ENCODE measurements around the gene POC1A. TPM values are rescaled to one million over a fixed set of nuclear protein-coding genes. Genes with fewer than 3 reads are reported as not detected.

The POC1A gene
- total RNA-seq, 1 donor, result 10.0 TPM

- no peak overlapping the region for H3K4me3 ChIP-seq (ENCODE audit: low read depth, low read length)
- DNase-seq (ENCODE audit: low read depth), result peak; percentile 26
- TF ChIP-seq CTCF (IDR thresholded peaks at IDR 0.05; ENCODE audit: insufficient read depth, low read length), result no peak
These were observed 28.2 kb downstream of the POC1A start for GRCh38 chr3:52126036-52126435.

- no peak for TF ChIP-seq CTCF (IDR thresholded peaks at IDR 0.05; ENCODE audit: insufficient read depth, low read length)
- H3K4me3 ChIP-seq (ENCODE audit: low read depth, low read length), result no peak overlapping the region
- DNase-seq (ENCODE audit: low read depth), result no peak
These were observed 29.5 kb downstream of the POC1A start for GRCh38 chr3:52124766-52125165.

- no peak for TF ChIP-seq CTCF (IDR thresholded peaks at IDR 0.05; ENCODE audit: insufficient read depth, low read length)
- no peak for DNase-seq (ENCODE audit: low read depth)
- H3K4me3 ChIP-seq (ENCODE audit: low read depth, low read length), result no peak overlapping the region
These were observed 30.1 kb downstream of the POC1A start for GRCh38 chr3:52124126-52124525.

- peak; percentile 99 for TF ChIP-seq CTCF (IDR thresholded peaks at IDR 0.05; ENCODE audit: insufficient read depth, low read length)
- DNase-seq (ENCODE audit: low read depth), result peak; percentile 68
- H3K4me3 ChIP-seq (ENCODE audit: low read depth, low read length), result no peak overlapping the region
These were observed 31.0 kb downstream of the POC1A start for GRCh38 chr3:52123106-52123725.

- TF ChIP-seq CTCF (IDR thresholded peaks at IDR 0.05; ENCODE audit: insufficient read depth, low read length), result no peak
- no peak overlapping the region for H3K4me3 ChIP-seq (ENCODE audit: low read depth, low read length)
- DNase-seq (ENCODE audit: low read depth), result no peak
These were observed 31.7 kb downstream of the POC1A start for GRCh38 chr3:52122491-52122890.

GRCh38 chr3:52121813-52122212, 32.4 kb downstream of the POC1A start:
- DNase-seq (ENCODE audit: low read depth), result no peak
- no peak overlapping the region for H3K4me3 ChIP-seq (ENCODE audit: low read depth, low read length)
- TF ChIP-seq CTCF (IDR thresholded peaks at IDR 0.05; ENCODE audit: insufficient read depth, low read length), result no peak

- DNase-seq (ENCODE audit: low read depth), result peak; percentile 24
- no peak for TF ChIP-seq CTCF (IDR thresholded peaks at IDR 0.05; ENCODE audit: insufficient read depth, low read length)
These were observed 32.8 kb downstream of the POC1A start for GRCh38 chr3:52121464-52121805.

More at GRCh38 chr3:52121464-52121805, 32.8 kb downstream of the POC1A start:
- no peak overlapping the region for H3K4me3 ChIP-seq (ENCODE audit: low read depth, low read length)
